NOMO-1 treated with dmso at 0.1 percent for 144 hours (cell line): Measurements from ENCODE around the gene UNC5C.
"Not testable (repeated sequence)": the region's sequence is repeated elsewhere in the genome, so short reads cannot be mapped to it uniquely, and the experiment has no call there.

Source experiments
- DNase-seq: peaks from one replicate; lab custom pipeline; 2025; ENCODE audit not compliant: unreplicated experiment; lab: John Stamatoyannopoulos, UW

UNC5C gene

DNA sequence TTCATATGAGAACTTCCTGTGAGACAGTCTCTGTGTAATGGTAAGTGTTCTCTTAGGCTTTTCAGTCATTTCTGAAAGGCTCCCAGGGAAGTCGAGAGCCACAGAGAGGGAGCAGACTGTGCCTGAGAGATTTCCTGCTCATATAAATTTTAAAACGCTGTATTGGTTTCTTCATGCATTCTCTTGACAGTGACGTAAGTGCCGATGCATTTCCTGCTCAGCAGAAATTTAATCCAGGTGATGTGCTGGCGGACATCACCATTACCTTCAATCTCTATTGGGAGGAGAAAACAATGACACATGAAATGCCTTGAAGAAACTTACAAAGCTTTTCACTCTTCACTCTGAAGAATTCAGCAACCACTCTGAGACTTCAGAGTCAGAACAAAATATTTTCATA is 407.4 kb downstream of the UNC5C start:
- no peak for DNase-seq

DNA sequence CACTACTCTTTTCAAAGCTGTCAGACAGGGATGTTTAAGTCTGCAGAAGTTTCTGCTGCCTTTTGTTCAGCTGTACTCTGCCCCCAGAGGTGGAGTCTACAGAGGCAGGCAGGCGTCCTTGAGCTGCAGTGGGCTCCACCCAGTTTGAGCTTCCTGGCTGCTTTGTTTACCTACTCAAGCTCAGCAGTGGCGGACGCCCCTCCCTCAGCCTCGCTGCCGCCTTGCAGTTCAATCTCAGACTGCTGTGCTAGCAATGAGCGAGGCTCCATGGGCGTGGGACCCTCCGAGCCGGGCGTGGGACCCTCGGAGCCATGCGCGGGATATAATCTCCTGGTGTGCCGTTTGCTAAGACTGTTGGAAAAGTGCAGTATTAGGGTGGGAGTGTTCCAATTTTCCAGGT is 409.3 kb downstream of the UNC5C start:
- not testable (repeated sequence) for DNase-seq

DNA sequence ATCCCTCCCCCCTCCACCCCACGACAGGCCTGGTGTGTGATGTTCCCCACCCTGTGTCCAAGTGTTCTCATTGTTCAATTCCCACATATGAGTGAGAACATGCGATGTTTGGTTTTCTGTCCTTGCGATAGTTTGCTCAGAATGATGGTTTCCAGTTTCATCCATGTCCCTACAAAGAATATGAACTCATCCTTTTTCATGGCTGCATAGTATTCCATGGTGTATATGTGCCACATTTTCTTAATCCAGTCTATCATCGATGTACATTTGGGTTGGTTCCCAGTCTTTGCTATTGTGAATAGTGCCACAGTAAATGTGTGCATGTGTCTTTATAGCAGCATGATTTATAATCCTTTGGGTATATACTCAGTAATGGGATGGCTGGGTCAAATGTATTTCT is 414.8 kb downstream of the UNC5C start:
- not testable (repeated sequence) for DNase-seq

DNA sequence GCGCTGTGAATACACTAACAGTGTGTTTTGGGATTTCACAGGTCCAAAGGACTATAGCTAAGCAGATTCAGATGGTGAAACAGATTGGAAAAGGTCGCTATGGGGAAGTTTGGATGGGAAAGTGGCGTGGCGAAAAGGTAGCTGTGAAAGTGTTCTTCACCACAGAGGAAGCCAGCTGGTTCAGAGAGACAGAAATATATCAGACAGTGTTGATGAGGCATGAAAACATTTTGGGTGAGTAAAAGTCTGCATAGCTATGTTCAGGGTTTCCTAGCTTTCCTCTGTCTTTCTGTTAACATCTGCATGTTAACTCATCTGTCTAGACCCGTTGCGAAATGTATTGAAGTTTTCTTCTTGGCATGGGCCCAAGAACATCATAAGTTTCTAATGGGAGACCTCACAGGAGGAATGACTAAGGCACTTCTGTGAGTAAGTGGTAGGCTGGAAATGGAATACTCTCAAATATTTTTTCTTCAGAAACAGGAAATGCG is 418.9 kb downstream of the UNC5C start:
- no peak for DNase-seq

DNA sequence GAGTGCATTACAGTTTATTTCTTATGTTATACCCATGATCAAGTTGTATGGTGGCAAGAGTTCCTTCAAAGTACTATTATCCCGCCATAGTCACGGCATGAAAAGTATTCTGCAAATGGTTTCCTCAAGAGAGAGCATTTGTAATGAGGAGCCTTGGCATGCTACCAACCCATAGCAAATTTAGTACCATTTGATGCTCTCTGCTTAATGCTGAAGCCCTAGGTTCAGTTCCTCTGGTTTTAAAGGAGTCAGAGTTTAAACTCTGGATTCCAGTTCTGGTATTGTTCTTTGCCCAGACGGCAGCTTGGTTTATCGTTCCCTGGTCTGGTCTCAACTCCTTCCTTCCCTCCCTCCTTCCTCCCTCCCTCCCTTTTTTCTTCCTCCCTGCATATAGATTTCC is 419.7 kb downstream of the UNC5C start:
- no peak for DNase-seq

DNA sequence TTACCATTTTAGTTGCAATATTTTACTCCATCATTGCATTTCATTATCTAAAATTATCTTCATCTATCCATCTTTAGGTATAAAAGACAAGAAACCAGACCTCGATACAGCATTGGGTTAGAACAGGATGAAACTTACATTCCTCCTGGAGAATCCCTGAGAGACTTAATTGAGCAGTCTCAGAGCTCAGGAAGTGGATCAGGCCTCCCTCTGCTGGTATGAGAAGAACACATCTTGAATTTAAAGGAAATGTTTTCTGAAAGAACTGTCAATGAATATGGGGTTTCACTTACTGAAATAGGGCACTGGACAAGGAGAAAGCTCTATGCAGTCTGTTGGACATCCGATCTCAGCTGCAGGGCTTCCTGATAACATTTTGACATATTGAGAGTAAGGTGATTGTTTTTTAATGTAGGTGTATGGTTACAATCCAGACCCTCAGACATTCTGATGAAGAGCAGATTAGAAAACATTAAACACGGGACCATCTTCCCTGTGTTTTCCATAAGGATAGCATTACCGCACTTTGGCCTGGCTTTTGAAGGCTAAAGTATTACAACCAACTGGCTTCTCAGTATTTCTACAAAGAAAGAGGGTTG is 423.8 kb downstream of the UNC5C start:
- no peak for DNase-seq

DNA sequence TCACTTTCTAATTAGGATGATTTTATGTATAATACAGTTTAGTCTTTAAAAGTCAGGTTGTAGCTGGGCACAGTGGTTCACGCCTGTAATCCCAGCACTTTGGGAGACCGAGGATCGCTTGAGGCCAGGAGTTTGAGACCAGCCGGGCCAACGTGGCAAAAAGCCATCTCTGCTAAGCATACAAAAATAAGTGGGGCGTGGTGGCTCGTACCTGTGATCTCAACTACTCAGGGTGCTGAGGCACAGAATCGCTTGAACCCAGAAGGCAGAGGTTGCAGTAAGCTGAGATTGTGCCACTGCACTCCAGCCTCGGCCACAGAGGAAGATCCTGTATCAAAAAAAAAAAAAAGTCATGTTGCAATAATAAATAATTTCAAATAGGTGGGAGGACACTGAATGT is 426.8 kb downstream of the UNC5C start:
- DNase-seq: no peak

DNA sequence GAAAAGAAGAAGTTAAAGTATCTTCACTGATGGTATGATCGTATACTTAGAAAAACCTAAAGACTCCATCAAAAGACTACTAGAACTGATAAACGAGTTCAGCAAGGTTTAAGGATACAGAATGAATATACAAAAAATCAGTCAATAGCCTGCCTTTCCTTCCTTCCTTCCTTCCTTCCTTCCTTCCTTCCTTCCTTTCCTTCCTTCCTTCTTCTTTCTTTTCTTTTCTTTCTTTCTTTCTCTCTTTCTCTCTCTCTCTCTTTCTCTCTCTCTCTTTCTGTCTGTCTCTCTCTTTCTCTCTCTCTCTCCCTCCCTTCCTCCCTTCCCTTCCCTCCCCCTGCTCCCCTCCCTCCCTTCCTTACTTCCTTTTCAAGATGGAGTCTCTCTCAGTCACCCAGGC is 428.3 kb downstream of the UNC5C start:
- DNase-seq: no peak

DNA sequence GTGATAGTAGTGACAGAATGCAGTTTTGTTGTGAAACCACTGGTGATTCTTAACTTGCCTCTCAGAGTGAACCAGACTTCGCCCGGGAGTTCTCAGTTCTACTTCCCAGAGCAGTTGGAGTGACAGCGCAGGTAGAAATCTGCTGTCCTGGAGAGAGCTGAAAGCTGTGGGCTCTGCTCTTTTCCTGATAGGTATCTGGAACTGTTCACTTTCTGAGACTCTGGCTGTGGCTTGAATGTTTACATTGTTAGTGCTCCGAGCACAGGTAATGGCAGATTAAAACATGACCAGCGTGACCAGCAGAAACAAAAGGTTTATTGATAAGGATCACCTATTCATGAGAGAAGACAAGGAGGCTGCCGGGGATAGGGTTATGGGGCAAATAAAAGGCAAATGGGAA is 430.3 kb downstream of the UNC5C start:
- no peak for DNase-seq

DNA sequence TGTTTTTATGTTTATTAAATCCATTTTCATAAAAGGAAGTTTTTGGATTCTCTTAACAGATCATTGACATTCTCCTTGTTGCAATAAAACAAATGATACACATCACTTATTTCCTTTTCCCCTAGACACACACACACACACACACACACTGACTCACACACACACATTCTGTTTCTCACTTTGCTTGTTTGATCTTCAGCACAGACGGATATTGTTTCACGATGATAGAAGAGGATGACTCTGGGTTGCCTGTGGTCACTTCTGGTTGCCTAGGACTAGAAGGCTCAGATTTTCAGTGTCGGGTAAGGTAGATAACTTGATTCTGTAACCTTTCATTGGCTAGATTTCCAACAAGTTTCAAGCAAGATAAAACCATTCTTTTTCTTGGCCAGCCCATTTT is 434.3 kb downstream of the UNC5C start:
- DNase-seq: no peak
